Lower leg skin (tissue), 4 donors: ENCODE measurements around the gene TBK1. TPM values are rescaled to one million over a fixed set of nuclear protein-coding genes. Genes with fewer than 3 reads are reported as not detected.
"Not testable (repeated sequence)": the region's sequence is repeated elsewhere in the genome, so short reads cannot be mapped to it uniquely, and the experiment has no call there.

ENCODE experiments used
- DNase-seq, 2 donors: peaks; one replicate each; pipeline ENCODE4 v3.0.0-alpha.2; 2019; ENCODE audit warnings: low spot score in 2 of 2
- H3K4me3 ChIP-seq: fragments of 200-600 bp; sonication (generic); 2 replicates; pipeline ENCODE4 v1.5.1; 2017; ENCODE audit warnings: mild to moderate bottlenecking, low read depth; ENCODE audit not compliant: poor library complexity, severe bottlenecking
- POLR2A ChIP-seq, 2 donors: fragments of 450-650 bp; IDR thresholded peaks; one replicate each; pipeline ENCODE4 v1.6.1; 2016 to 2017; ENCODE audit warnings: antibody characterized with exemption in 2 of 2, mild to moderate bottlenecking in 1 of 2, moderate library complexity in 1 of 2
- WGBS, 2 donors: methylation state at CpG; one replicate each; pipeline ENCODE4 v1.1.5; 2018; 5-methylcytosine and 5-hydroxymethylcytosine counted together
- intact Hi-C: fragments of 100-400 bp; cut with DNase I; formaldehyde crosslinking; loops from one replicate; pipeline ENCODE4 v1.15.0; 2023; ENCODE audit warnings: low total_unique reads
- total RNA-seq, 4 donors: library from RNA; depleted of rRNA; stranded (reverse); fragments of >200 nt; gene quantifications; one replicate each; pipeline ENCODE4 v1.1.0, GENCODE V29; 2016
- TF ChIP-seq, protein P1 (sequence below), 3 donors: fragments of 450-650 bp; IDR thresholded peaks; one replicate each; pipeline ENCODE4 v1.5.1; 2016; ENCODE audit warnings: antibody characterized with exemption in 3 of 3, mild to moderate bottlenecking in 3 of 3, moderate library complexity in 2 of 3

Gene TBK1
- total RNA-seq, 4 donors from 2014 or later, result 16.3 to 30.1 (median 17.3) TPM

GRCh38 chr12:64538121-64538520 lies 86.2 kb downstream of the TBK1 start:
- H3K4me3 ChIP-seq, result no peak overlapping the region
- 67 to 81% methylated on average over 4 of the region's 4 CpGs for WGBS, 2 donors
- intact Hi-C loops, result no loop called here
- no peak for TF ChIP-seq POLR2A (IDR thresholded peaks at IDR 0.05)
- TF ChIP-seq, protein P1, sequence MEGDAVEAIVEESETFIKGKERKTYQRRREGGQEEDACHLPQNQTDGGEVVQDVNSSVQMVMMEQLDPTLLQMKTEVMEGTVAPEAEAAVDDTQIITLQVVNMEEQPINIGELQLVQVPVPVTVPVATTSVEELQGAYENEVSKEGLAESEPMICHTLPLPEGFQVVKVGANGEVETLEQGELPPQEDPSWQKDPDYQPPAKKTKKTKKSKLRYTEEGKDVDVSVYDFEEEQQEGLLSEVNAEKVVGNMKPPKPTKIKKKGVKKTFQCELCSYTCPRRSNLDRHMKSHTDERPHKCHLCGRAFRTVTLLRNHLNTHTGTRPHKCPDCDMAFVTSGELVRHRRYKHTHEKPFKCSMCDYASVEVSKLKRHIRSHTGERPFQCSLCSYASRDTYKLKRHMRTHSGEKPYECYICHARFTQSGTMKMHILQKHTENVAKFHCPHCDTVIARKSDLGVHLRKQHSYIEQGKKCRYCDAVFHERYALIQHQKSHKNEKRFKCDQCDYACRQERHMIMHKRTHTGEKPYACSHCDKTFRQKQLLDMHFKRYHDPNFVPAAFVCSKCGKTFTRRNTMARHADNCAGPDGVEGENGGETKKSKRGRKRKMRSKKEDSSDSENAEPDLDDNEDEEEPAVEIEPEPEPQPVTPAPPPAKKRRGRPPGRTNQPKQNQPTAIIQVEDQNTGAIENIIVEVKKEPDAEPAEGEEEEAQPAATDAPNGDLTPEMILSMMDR (IDR thresholded peaks at IDR 0.05), result no peak
- DNase-seq, result no peak

DNA sequence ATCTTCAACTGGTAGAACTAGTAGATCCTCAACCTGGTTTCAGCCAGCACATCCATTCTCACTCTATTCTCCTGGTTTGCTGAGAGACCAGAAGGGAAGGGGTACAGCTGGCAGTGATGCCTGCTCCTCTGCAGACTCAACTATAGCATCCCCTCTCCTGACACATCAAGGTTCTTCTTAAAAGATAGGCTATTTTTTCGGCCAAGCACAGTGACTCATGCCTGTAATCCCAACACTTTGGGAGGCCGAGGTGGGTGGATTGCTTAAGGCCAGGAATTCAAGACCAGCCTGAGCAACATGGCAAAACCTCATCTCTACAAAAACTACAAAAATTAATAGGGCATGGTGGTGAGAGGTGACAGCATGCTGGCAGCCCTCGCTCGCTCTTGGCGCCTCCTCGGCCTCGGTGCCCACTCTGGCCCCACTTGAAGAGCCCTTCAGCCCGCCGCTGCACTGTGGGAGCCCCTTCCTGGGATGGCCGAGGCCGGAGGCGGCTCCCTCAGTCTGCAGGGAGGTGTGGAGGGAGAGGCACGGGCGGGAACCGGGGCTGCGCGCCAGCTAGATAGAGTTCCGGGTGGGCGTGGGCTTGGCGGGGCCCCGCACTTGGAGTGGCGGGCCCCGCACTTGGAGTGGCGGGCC lies 90.6 kb downstream of the TBK1 start:
- intact Hi-C loops, result not testable (repeated sequence)
- WGBS, 2 donors, result 82 to 88% methylated on average over 9 to 21 of the region's 24 CpGs

DNA sequence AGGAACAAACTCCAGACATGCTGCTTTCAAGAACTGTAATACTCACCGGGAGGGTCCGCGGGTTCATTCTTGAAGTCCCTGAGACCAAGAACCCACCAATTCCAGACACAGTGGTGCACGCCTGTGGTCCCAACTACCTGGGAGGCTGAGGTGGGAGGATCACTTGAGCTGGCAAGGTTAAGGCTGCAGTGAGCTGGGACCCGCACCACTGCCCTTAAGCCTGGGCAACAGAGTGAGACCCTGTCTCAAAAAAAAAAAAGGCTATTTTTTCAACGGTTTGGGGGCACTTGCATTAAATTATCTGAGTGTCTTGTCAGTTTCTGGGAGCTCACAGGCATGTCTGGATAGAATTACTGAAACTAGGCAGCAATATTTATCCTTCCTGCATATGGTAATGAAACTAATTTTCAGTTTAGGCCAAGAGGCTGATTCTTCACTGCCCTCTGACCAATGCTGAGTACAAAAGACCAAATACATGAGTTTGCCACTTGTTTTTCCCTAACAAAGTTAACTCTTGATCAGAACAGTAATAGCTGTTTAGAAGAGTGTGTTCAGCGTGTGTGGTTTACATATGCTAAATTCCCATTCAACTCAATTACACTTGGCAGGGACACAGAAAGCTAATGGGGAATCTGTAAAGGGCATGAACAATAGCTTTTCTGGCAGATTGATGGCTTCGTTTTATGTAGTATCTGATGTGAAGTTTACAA lies 92.6 kb downstream of the TBK1 start:
- intact Hi-C loops, result no loop called here
- WGBS, 2 donors, result 57 to 65% methylated on average over 8 of the region's 8 CpGs
- no peak for DNase-seq

More for the DNA sequence above, 90.6 kb downstream of the TBK1 start:
- DNase-seq, H3K4me3 ChIP-seq: not testable (repeated sequence)

DNA sequence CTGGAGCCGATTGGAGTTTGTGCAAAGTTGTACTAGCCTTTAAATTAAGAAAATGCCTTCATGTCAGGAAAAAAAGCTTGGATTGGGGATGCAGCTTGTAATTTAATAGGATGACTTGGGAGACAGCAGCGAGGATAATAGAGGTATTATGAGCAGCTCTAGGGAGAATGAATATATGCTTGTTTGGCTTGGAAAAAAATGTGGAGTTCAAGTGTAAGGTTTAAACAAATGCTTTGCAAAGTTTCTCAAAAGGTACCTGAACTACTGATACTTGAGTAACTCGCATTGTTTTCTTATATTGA lies 93.1 kb downstream of the TBK1 start:
- no peak for DNase-seq
- 59 to 63% methylated on average over 3 of the region's 3 CpGs for WGBS, 2 donors
- no peak for TF ChIP-seq POLR2A (IDR thresholded peaks at IDR 0.05)
- TF ChIP-seq, protein P1 (IDR thresholded peaks at IDR 0.05), result no peak
- H3K4me3 ChIP-seq, result no peak overlapping the region
- intact Hi-C loops, result no loop called here

More for the DNA sequence above, 92.6 kb downstream of the TBK1 start:
- TF ChIP-seq, protein P1 (IDR thresholded peaks at IDR 0.05), result no peak
- TF ChIP-seq POLR2A (IDR thresholded peaks at IDR 0.05), result no peak
- H3K4me3 ChIP-seq, result no peak overlapping the region

GRCh38 chr12:64549108-64549507 lies 97.2 kb downstream of the TBK1 start:
- no peak for DNase-seq
- intact Hi-C loops, result no loop called here
- TF ChIP-seq, protein P1 (IDR thresholded peaks at IDR 0.05), result no peak
- no peak for TF ChIP-seq POLR2A (IDR thresholded peaks at IDR 0.05)
- WGBS, 2 donors, result 74 to 82% methylated on average over 1 of the region's 1 CpG
- no peak overlapping the region for H3K4me3 ChIP-seq

DNA sequence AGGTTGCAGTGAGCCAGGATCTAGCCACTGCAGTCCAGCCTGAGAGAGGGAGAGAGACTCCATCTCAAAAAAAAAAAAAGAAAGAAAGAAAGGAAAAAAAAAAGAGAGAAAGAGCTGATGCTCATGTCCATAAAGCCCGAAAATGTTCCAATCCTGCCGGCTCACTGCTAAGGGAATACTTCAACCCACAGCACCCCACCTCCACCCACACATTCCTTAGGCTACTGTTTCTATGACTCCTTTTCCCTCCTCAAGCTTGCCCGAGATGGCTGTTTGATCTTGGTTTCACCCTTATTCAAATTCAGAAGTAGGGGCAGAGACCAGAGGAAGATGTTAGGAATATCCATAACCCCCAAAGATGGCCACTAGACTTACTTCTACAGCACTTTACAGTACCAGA lies 98.8 kb downstream of the TBK1 start:
- no peak overlapping the region for H3K4me3 ChIP-seq
- TF ChIP-seq, protein P1 (IDR thresholded peaks at IDR 0.05), result no peak
- TF ChIP-seq POLR2A (IDR thresholded peaks at IDR 0.05), result no peak
- 45 to 64% methylated on average over 3 of the region's 3 CpGs for WGBS, 2 donors
- DNase-seq, result no peak
- intact Hi-C loops, result loop anchor here (2.0 kb wide), 1 partner anchor 146 kb away; no protein-coding TSS in a partner anchor
